SIG-M5 (cell line): ENCODE results near the gene CABLES1.

Source experiments
- DNase-seq: peaks from one replicate; lab custom pipeline; 2025; lab: John Stamatoyannopoulos, UW

The CABLES1 gene

DNA sequence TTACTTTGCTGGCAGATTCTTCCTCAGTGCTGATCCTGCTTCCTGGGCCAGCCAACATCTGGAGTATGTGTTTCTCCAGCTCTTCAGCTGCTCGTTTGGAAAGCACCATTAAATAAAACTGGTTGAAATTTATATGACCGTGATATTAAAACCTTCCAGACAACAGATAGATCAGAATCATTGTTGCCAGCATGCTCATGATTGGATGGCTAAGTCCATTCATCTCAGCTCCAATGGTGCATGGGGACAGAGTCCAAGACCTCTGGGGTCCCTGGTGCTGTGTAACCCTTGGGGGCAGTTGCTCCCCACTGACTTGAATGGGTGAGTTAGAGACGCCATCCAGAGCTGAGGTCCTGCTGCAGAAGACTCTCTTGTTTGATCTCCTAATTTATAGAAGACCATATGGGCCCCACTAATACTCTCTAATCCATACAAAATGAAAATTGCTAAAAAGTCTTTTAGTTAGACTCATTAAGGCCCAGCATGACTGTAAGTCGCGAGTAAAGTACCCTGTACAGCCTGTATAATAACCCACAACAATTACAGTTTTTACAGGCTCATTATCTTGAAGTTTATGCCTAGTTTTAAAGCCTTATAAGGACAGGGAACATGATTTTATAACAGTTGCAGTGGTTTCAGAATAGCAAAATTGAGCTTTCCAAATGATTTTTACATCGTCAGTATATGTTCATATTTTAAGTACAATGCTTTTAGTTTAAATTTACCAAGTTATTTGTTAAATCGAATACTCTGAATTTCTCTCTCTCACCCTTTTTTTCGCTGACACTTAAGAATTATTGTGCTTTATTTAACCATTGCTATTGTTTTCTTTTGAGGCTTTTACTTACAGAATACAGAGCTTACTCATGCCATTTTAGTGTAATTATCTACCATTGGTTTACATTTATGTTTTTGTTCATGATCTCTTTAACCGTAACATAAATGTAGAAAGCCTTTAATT, 60.0 kb downstream of the CABLES1 start:
- DNase-seq = no peak

DNA sequence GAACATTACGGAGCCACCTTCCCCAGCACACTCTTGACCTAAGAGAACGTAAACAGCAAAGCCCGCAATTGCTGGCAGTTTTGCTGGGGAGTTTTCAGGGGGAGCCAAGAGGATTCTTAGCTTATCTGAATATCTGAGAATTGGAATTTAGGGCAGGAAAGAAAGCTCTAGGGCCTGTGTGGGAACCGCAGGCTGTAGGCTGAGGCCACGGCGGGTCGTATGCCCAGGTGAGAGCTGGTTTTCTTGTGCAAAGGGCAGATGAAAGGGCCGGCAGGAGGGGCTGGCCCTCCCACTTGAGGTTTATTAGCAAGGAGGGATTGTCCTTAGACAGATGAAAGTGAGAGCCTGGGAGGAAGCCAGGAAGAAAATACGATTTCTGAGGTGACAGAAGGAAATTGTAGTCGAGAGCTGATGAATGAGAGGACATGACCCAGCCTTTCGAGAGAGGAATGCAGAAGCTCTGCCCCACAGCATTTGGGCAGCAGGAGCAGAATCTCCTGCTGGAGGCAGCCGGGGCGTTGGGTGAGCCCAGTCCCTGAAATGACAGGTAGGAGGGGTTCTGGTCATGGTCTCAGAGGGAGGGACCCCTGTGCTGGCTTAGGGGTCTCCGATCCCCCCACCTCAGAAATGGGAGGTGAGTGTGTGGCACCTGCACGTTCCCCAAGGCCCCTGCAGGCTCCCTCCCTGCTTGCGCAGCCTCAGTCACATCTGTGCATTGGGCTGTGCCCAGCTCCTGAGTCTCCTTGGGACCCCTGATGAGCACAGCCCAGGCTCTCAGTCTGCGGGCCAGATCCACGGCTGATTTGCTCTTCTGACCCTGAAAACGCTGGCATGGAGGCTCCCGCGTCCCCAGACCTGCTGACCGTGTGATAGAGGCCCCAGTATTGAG, 61.1 kb downstream of the CABLES1 start:
- DNase-seq = no peak

DNA sequence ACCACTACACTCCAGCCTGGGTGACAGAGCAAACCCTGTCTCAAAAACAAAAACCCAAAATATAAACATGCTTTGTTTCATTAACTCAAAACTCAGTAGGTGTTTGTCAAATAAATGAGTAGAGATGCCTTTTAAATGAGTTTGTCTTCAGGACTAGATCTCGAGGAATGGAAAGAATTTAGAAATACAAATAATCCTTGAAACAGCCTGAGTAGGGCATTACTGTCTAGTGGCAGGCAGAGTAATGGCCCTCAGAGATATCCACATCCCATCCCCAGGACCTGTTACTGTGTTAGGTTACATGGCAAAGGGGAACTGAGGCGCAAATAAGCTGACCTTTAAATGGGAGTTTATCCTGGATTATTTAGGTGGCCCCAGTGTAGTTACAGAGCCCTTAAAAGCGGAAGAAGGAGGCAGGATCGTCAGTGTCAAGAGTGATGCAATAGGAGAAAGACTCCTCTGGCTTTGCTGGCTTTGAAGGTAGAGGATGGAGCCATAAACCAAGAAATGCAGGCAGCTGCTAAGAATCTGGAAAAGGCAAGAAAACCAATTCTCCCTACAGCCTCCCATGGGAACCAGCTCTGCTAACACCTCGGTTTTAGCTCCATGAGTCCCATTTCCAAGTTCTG, 63.0 kb downstream of the CABLES1 start:
- DNase-seq = no peak

DNA sequence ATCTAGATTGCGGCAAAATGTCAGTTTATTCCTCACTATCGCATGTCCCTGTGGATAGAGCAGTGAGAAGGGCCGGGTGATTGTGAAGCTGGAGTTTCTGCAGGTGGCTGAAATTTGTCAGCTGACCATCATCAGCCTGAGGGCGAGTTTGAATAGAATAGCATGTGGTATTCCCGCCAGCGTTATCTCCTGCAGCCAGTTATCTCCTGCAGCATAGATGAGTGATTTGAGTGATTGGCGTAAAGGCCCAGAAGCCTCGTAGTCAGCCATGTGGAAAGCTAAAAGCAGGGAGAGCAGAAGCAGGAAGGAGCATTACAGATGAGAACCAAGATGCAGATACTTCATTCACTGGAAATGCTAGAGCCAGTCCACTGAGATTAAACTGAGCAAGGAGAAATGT, 65.5 kb downstream of the CABLES1 start:
- DNase-seq = no peak

DNA sequence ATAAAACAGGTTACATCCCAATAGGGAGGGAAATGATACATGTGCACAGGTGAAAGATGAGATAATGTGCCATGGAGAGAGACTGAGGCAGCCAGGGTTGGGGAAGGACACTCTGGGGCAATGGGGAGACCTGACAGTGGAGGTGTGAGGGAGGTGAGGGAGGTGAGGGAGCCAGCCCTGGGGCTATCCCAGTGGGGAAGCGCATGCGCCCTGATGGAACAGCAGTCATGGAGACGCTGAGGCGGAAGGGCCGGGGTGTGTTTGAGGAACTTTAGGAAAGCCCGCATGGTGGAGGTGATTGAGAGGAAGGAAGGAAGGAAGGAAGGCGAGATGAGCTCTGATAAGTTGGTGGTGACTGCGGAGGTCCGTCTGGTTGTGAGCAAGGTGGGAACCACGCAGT, 66.5 kb downstream of the CABLES1 start:
- DNase-seq = no peak

DNA sequence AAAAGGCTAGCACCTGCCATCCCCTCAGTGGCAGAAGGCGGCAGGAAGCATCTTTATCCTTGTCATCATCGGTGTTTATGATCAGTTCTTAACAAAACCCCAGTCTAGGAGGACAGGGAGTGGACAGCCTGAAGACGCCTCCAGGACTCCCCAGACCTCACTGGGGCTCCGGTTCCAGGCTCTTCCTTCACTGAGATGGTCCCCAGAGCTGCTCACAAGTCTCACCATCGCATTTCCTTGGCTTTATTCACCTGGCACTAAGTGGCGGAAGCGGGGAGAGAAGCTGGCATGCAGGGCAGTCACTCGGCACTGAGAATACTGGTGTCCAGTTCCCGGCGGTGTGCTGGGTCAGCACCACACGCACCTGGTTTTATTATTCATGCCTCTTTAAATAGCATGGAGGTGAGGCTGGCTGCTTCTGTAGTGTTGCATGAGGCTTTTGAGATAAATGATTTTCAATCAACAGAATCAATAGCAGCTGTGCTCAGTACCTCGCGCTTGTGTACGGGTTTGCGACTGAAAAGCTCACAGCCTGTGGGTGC, 68.7 kb downstream of the CABLES1 start:
- no peak for DNase-seq

DNA sequence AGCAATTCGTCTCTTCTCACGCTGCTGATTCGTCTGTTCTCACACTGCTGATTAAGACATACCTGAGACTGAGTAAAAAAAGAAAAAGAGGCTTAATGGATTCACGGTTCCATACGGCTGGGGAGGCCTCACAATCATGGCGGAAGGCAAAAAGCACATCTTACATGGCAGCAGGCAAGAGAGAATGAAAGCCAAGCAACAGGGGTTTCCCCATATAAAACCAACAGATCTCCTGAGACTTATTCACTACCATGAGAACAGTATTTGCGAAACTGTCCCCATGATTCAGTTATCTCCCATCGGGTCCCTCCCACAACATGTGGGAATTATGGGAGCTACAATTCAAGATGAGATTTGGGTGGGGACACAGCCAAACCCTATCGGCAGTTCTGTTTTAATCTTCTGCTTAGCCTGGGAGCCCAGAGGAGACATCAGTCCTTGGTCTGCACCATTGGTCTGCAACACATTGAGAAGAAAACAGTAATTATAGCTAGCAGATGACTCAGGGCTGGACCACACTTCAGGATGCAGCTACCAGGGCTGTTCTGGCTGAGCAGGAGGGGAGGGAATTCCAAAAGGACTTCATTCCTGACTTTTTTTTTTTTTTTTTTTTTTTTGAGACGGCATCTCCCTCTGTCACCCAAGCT, 69.4 kb downstream of the CABLES1 start:
- DNase-seq = no peak

DNA sequence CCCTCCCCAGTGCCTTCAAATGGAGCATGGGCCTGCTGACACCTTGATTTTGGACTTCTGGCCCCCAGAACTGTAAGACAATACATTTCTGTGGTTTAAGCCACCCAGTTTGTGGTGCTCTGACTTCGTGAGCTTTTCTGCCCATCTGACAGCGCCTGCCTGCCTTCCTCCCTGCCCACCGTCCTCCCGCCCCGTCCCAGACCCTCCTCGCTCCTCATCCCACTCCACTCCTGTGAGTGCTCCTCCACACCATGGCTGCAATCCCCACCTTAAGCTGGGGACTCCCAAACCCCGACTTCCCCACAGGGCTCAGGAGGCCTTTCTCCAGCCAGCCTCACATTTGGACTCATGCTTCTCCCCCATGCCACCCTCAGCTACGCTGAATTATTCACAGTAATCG, 70.7 kb downstream of the CABLES1 start:
- no peak for DNase-seq

DNA sequence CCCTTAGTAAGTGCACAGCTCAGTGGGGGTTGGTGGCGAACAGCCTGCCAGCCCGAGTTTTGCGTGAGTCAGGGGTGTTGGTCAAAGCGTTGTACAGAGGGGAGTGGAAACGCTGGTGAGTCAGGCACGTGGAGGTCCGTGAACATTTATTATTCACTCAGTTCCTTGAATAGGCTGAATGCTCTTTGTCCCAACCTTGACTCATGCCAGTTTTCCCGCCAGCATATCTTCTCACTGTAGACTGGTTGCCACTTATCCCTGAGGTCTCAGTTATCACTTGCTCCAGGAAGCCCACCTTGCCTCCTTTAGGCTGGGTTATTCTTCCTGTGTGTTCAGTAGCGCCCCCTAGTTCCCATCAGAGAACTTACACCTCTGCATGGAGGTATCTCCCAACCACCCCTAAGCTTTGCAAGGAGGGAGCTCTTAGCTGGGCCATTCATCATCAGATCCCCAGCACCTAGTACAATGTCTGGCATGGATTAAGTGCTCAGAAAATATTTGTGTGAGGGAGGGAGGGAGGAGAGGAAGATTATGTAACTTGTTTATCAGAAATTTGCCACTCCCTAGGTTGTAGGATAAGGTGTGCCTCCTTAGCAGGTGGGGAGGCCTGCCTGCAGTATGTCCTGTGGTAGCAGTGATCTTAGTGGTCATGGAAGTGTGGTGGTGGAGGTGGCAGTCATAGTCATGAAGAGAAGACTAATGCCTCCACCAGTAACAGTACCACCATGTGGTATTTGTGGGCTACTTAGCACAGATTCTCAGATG, 72.1 kb downstream of the CABLES1 start:
- DNase-seq = no peak

DNA sequence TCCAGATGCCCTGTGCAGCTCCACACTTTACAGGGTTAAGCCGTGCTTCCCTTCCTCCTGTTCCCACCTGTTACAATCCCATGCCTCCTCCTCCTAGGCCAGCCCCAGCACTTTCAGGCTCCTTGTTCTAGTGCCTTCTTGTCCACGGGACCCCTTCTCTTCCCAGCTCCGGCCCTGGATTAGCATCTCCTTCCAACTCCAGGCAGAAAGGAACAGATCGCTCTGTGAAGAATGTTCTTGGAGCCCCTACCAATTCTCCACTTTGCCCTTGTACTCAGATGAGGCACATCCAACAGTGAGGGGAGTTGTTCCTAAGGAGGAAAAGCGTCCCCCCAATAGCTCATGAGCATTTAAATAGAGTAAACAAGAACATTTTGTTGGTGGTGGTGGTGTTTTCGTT, 72.7 kb downstream of the CABLES1 start:
- DNase-seq = no peak

DNA sequence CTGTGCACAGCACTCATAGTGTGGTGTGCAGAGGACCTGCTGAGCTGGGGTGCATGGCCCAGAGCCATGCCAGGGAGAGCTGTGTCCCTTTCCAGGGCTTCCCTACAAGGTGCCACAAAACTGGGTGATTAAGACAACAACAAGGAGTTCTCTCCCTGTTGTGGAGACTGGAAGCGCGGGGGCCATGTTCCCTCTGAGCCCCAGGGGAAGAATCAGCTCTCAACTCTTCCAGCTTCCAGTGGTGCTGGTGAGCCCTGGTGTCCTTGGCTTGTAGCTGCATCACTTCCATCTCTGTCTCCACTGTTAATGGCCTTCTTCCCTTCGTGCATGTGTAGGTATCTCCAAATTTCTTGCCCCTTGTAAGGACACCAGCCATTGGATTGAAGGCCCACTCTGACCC, 73.3 kb downstream of the CABLES1 start:
- no peak for DNase-seq

DNA sequence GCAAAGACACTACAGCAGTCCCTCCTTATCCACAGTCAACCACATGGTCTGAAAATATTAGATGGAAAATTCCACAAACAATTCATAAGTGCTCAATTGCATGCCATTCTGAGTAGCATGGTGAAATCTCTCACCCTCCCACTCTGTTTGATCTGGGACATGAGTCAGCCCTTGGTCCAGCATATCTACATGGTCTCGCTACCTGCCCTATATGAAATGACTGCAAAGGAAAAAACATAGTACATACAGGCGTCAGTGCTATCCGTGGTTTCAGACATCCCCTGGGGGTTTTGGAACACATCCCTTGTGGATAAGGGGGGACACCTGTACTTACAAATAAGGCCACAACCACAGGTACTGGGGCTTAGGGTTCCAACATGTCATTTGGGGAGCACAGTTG, 73.7 kb downstream of the CABLES1 start:
- DNase-seq = no peak

DNA sequence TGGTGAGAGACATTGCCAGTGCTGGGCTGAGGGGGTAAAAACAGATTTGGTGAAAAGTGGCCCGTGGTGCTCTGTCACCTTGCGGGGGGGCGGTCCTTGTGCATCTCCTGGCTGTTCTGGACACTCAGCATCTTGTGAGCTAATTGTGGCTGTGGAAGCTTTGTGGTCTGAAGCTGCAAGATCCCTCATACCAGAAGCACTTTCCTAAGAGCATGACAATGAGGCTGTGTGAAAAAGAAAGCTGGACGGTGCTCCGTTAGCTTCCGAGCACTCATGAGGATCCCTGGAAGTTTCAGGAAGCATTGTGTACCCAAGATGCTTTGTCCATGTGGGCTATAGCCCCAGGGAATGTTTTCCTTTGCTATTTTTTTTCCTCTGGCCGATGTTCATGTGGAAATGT, 74.5 kb downstream of the CABLES1 start:
- DNase-seq = no peak

DNA sequence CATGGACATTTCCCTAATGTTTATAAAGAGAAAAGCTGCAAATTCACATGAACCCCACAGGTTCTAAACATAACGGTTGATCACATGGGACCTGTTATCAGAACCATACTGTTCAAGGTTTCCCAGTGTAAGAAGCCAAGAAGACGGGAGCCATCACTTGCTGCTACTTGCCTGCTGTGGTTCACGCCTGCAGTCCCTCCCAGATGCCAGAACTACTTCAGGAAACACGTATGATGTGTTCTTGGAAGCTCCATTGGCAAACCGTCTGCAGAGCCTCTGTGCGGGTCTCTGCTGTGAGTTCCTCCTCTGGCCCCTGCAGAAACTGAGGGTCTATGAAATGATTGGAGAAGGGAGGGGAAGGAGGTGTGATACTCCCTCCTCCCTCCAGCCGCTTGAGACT, 75.2 kb downstream of the CABLES1 start:
- no peak for DNase-seq

DNA sequence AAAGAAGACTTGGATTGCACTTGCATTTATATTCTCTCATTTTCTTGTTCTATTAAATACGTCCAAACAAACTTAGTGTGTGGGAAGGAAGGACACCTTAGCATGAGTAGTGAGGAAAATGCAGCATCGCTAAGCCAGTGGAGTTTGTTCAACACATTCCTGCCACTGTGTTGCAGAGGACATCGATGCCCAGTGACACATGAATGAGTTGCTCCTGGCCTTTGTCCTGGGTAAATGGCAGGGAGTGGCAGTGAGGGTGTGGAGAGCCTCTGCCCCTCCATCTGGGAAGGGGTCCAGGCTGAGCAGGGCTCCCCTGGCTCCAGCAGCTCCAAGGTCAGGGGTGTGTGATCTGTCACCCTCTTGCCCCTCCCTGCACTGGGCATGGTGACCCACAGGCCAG, 75.9 kb downstream of the CABLES1 start:
- DNase-seq = no peak

DNA sequence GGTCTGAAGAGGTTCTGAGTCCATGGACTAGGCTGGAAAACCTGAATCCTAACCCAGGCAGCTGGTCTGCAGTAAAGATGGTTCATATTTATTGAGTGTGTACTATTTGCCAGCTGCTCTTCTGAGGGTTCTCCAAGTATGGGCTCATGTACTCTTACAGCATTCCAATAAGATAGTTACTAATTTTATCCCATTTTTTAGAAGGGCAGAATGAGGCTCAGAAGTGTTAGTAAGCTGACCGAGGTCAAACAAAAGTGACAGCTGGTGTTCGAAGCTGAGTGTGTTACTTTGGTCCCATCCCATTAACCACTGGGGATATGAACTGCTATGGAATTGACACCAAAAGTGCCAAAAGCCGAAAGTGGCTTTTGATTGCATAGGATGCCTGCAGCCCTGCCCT, 76.9 kb downstream of the CABLES1 start:
- no peak for DNase-seq

DNA sequence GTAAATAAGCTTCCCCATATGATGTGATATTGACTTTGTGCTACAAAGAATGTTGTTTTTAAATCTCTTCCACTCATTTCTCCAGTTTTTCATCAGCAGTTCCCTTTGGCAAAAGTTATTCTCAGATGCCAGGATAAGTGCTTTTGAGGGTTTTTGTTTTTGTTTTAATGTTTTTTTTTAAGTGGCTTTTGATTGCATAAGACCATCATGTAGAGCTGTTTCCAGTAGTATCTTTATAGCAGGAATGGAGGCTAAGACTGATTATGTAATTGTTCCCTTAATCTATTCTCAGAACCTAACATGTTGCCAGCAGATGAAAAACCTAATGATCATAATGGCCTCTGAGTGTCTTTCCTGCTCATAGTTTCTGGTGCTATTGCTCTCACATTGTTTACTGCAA, 77.9 kb downstream of the CABLES1 start:
- no peak for DNase-seq

DNA sequence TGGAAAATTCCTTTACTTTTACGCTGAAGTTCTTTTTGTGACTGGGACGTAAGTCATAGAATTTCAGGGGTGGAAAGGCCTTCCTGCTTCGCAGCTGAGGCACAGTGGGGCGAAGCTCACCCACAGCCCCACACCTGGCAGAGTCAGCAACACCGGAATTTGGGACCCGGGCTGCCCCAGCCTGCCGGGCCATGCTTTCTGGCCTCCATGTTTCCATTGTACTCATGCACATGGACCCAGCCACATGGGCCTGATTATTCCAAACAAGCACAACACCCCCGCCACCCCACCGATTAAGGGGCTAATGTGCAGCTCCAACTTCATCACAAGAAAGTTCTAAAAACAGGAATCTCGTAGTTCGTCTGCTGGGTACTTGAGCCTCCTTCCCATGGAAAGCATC, 82.5 kb downstream of the CABLES1 start:
- no peak for DNase-seq

DNA sequence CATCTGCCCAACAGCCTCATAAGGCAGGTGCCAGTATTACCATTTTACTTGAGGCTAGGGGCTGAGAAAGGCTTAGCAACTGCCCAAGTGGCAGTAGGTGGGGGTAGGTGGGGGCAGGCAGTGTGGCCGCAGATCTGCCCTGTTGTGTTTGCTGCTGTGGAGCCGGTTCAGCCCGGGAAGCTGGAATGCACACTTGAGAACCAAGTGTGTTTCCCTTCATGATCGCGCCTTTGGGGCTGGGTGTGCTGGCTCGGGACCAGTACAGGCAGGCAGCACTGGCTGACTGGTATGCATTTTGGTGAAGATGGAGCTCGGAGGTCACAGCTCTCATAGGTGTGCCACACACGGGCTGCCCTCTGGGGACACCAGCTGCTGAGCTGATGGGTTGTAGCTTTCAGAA, 85.1 kb downstream of the CABLES1 start:
- DNase-seq = no peak

DNA sequence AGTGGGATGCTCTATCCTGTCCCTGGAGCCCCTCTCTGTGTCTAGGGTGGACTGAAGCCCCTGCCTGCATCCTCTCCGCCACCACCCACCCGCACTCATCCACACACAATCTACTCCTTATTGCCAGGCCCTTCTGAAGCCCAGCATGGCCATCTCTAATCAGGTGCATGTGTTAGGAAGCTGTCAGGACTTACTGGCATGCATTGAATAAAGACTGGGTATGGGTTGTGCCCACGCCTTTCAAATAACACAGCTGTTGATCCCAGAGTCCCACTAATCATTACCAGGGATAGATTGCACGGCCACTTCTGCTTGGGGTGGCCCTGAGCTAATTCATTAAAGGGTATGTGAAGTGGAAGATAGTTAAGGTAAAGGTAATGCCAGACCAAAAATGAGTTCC, 88.4 kb downstream of the CABLES1 start:
- DNase-seq = no peak

DNA sequence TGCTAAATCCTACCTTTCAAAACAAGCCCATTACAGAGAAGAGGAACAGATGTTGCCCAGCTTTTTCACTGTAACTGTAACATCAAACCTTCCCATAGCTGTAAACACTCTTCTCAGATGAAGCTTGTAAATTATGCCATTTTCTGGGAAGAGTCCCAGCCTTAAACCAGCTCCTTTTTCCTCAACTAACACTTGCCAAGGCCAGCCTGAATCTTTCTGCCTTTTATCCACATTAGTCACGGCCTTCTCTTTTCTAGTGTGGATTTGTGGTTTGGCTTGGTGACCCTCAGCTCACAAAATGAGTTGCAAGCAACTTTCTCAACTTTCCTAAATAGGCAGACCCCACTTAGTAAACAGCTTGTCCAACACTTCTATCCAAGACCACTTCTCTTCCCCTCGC, 90.2 kb downstream of the CABLES1 start:
- no peak for DNase-seq
